Right lobe of liver (tissue), 4 donors: ENCODE data around the gene SLC16A9.

Experiments used
- CTCF ChIP-seq, 4 donors: fragments of 200-600 bp in 3 of 4; fragments of 450-650 bp in 1 of 4; IDR thresholded peaks; one replicate each; pipeline versions ENCODE4 v1.5.1 to v1.8.0; 2016 to 2022; ENCODE audit warnings: antibody characterized with exemption in 4 of 4, mild to moderate bottlenecking in 2 of 4
- POLR2A ChIP-seq: fragments of 450-650 bp; IDR thresholded peaks from one replicate; pipeline ENCODE4 v1.6.1; 2017; ENCODE audit warnings: antibody characterized with exemption, mild to moderate bottlenecking
- donor health status: DM: no; HTN: no; CAD: no.
- donor health status: DM: no; HTN: no; CAD: no.
- donor health status: DM: no; HTN: yes; CAD: no.

GRCh38 chr10:59734014-59734462, 24.4 kb upstream of the SLC16A9 start:
- TF ChIP-seq CTCF (IDR thresholded peaks at IDR 0.05) (no peak), POLR2A (no peak)
